SK-N-MC (cell line): Measurements from ENCODE around the gene WDR76.
"Not testable (repeated sequence)": the region's sequence is repeated elsewhere in the genome, so short reads cannot be mapped to it uniquely, and the experiment has no call there.

Experiments
- EZH2 ChIP-seq: fragments of 200-600 bp; sonication (generic); IDR thresholded peaks from one replicate; pipeline ENCODE4 v1.6.1; 2017; ENCODE audit warnings: antibody characterized with exemption
- FOXP2 ChIP-seq: optimal IDR thresholded peaks from 2 replicates; pipeline ENCODE3; 2011; ENCODE audit warnings: mild to moderate bottlenecking, moderate library complexity; ENCODE audit not compliant: insufficient read depth; ENCODE audit errors: extremely low read length, control extremely low read depth

DNA sequence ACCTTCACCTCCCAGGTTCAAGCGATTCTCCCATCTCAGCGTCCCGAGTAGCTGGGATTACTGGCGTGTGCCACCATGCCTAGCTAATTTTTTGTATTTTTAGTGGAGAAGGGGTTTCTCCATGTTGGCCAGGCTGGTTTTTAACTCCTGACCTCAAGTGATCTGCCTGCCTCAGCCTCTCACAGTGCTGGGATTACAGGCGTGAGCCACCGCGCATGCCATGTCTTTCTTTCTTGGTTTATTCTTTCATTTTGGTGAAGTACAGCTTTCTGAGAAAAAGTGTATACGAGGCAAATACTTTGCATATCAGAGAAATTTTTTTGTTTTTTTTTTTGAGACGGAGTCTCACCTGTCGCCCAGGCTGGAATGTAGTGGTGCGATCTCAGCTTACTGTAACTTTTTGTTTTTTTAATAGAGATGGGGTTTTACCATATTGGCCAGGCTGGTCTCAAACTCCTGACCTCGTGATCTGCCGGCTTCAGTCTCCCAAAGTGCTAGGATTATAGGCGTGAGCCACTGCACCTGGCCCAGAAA lies 4.8 kb downstream of the WDR76 start:
- TF ChIP-seq EZH2, FOXP2: not testable (repeated sequence)
